Mesendoderm (in vitro differentiated cells): Measurements from ENCODE around the gene HDAC8.

Source experiments
- DNase-seq: peaks from one replicate; pipeline ENCODE4 v3.0.0; 2013
- H2AK5ac ChIP-seq: 2 replicates; pipeline ENCODE4 v1.6.1; 2013; ENCODE audit warnings: low read length, inconsistent platforms
- H2BK120ac ChIP-seq: 2 replicates; pipeline ENCODE4 v1.6.1; 2013; ENCODE audit warnings: low read depth, mild to moderate bottlenecking, low read length, moderate library complexity, mixed read lengths
- H2BK15ac ChIP-seq: replicated peaks from 2 replicates; pipeline ENCODE4 v1.6.1; 2013; ENCODE audit warnings: low read depth, mild to moderate bottlenecking, moderate library complexity
- H2BK5ac ChIP-seq: 2 replicates; pipeline ENCODE4 v1.6.1; 2013; ENCODE audit warnings: low read length, inconsistent platforms
- H3K18ac ChIP-seq: 2 replicates; pipeline ENCODE4 v1.6.1; 2013; ENCODE audit warnings: mild to moderate bottlenecking, low read length, mixed read lengths
- H3K23ac ChIP-seq: one replicate; pipeline ENCODE4 v1.6.1; 2013; ENCODE audit warnings: low read length
- H3K27ac ChIP-seq: 2 replicates; pipeline ENCODE4 v1.5.1; 2013; ENCODE audit warnings: low read depth, mild to moderate bottlenecking, inconsistent platforms, low read length, moderate library complexity
- H3K27me3 ChIP-seq: 2 replicates; pipeline ENCODE4 v1.6.1; 2013; ENCODE audit warnings: low read length, control low read depth, mild to moderate bottlenecking, inconsistent platforms; ENCODE audit not compliant: insufficient read depth, poor library complexity
- H3K36me3 ChIP-seq: 2 replicates; pipeline ENCODE4 v1.6.1; 2013; ENCODE audit warnings: low read length, inconsistent platforms; ENCODE audit not compliant: control insufficient read depth, insufficient read depth
- H3K4ac ChIP-seq: one replicate; pipeline ENCODE4 v1.6.1; 2013; ENCODE audit warnings: low read depth, mild to moderate bottlenecking, low read length, moderate library complexity
- H3K4me1 ChIP-seq: 2 replicates; pipeline ENCODE4 v1.6.1; 2013; ENCODE audit warnings: low read depth, low read length, inconsistent platforms; ENCODE audit not compliant: control insufficient read depth
- H3K4me2 ChIP-seq: 2 replicates; pipeline ENCODE4 v1.6.1; 2013; ENCODE audit warnings: low read length
- H3K4me3 ChIP-seq: 2 replicates; pipeline ENCODE4 v1.5.1; 2013; ENCODE audit warnings: mild to moderate bottlenecking, low read length
- H3K56ac ChIP-seq: one replicate; pipeline ENCODE4 v1.6.1; 2013; ENCODE audit warnings: low read length
- H3K79me1 ChIP-seq: 2 replicates; pipeline ENCODE4 v1.6.1; 2013; ENCODE audit warnings: low read length, inconsistent platforms
- H3K79me2 ChIP-seq: 2 replicates; pipeline ENCODE4 v1.6.1; 2013; ENCODE audit warnings: mild to moderate bottlenecking, low read length; ENCODE audit not compliant: control insufficient read depth, insufficient read depth
- H3K9ac ChIP-seq: 2 replicates; pipeline ENCODE4 v1.6.1; 2013; ENCODE audit warnings: low read length, inconsistent platforms
- H4K5ac ChIP-seq: one replicate; pipeline ENCODE4 v1.6.1; 2013; ENCODE audit warnings: low read length
- H4K8ac ChIP-seq: one replicate; pipeline ENCODE4 v1.6.1; 2013; ENCODE audit warnings: low read depth, mild to moderate bottlenecking, control low read depth, low read length, moderate library complexity
- WGBS: extraction: QIAGEN DNeasy Blood & Tissue Kit; methylation state at CpG from one replicate; pipeline ENCODE4 v1.1.7; 2013; ENCODE audit warnings: low lambda C conversion rate, missing lambda C conversion rate; ENCODE audit not compliant: insufficient coverage; ENCODE audit errors: extremely low coverage; 5-methylcytosine and 5-hydroxymethylcytosine counted together

The HDAC8 gene

DNA sequence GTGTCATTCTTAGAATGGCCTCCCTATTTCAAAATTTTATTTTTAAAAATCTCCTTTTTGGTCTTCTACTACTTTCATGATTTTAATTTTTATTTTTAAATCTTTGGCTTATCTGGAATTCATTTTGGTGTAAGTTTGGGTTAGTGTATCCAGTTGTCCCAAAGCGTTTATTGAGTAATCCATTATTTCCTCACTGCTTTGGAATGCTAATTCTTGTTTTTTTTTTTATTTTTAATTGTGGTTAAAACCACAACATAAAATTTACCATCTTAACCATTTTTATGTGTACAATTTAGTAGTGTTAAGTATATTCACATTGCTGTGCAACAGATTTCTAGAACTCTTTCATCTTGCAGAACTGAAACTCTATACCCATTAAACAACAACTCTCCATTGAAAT lies 275.7 kb downstream of the HDAC8 start:
- WGBS: no CpG with 5 or more reads among the region's 1 CpG
- Histone ChIP-seq H3K4me3 (no peak overlapping the region), H4K5ac (no peak overlapping the region), H3K9ac (no peak overlapping the region), H3K4me1 (no peaks in the 10 kb centered on the region), H3K27me3 (no peaks in the 10 kb centered on the region), H3K4ac (no peak overlapping the region), H3K36me3 (no peaks in the 10 kb centered on the region), H3K23ac (no peak overlapping the region), H2BK120ac (no peak overlapping the region), H3K4me2 (no peak overlapping the region), H2BK15ac (no peak overlapping the region), H2BK5ac (no peak overlapping the region), H3K56ac (no peak overlapping the region), H2AK5ac (no peak overlapping the region), H4K8ac (no peak overlapping the region), H3K27ac (no peak overlapping the region), H3K18ac (no peak overlapping the region), H3K79me1 (no peaks in the 10 kb centered on the region), H3K79me2 (no peaks in the 10 kb centered on the region)
- no peak for DNase-seq

DNA sequence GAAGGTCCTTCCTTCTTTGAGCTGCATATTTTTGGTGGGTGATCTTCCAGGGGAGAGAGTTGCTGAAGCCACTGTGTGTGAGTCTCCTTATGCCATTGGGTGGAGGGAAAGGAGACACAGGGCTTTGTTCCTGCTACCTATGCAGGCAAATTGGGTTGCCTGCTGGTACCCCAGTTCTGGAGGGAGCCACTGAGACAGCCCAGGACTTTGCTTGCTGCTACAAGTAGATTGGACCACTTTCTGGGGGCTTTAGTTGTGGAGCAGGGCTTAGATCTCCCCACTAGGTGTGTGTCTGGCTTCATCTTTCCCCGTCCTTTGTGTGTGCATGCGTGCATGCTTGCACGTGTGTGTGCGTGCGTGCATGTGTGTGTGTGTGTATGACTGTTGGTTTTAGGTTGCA lies 276.9 kb downstream of the HDAC8 start:
- Histone ChIP-seq H2AK5ac (no peak overlapping the region), H2BK120ac (no peak overlapping the region), H3K4me1 (no peaks in the 10 kb centered on the region), H4K8ac (no peak overlapping the region), H3K4ac (no peak overlapping the region), H3K4me3 (no peak overlapping the region), H3K27me3 (no peaks in the 10 kb centered on the region), H3K56ac (no peak overlapping the region), H3K79me2 (no peaks in the 10 kb centered on the region), H3K79me1 (no peaks in the 10 kb centered on the region), H3K36me3 (no peaks in the 10 kb centered on the region), H2BK15ac (no peak overlapping the region), H3K9ac (no peak overlapping the region), H2BK5ac (no peak overlapping the region), H3K4me2 (no peak overlapping the region), H3K27ac (no peak overlapping the region), H3K23ac (no peak overlapping the region), H3K18ac (no peak overlapping the region), H4K5ac (no peak overlapping the region)
- WGBS: no CpG with 5 or more reads among the region's 5 CpGs
- DNase-seq: no peak

DNA sequence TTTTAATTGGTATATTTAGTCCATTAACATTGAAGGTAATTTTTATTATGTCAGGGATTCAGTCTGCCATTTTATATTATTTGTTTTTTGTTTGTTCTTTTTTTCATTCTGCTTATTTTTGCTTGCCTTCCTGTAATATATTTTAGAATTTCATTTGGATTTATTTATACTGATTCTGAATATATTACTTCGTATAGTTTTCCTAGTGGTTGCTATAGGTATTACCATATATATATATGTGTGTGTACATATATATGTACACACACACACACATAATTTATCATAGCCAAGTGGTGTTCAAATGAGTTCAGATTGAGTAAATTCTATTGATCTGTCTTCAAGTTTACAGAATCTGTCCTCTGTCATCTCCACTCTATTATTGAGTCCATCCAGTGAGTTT lies 278.1 kb downstream of the HDAC8 start:
- no peak overlapping the region for H2BK5ac ChIP-seq
- H3K4ac ChIP-seq: no peak overlapping the region

DNA sequence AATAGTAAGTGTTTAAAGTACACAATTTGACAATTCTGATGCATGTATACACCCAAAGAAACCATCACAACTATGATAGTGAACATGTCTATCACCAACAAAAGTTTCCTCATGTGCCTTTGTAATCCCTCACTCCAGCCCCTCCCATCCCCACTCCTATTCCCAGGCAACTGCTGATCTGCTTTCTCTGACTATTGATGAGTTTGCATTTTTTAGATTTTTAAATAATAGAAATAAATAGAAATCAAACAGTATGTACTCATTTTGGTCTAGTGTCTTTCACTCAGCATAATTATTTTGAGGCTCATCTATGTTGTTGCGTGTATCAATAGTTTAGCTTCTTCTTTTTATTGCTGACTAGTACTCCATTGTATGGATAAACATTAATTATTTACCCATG lies 290.3 kb downstream of the HDAC8 start:
- no peak overlapping the region for H4K8ac ChIP-seq
- no peak overlapping the region for H3K9ac ChIP-seq
- no peaks in the 10 kb centered on the region for H3K36me3 ChIP-seq
- no peak overlapping the region for H3K18ac ChIP-seq
- H3K27ac ChIP-seq: no peak overlapping the region
- H2BK120ac ChIP-seq: no peak overlapping the region
- H3K23ac ChIP-seq: no peak overlapping the region
- no peak overlapping the region for H3K4ac ChIP-seq
- H3K4me3 ChIP-seq: no peak overlapping the region
- WGBS: no CpG with 5 or more reads among the region's 1 CpG
- no peaks in the 10 kb centered on the region for H3K27me3 ChIP-seq
- no peak overlapping the region for H2BK15ac ChIP-seq
- H3K56ac ChIP-seq: no peak overlapping the region
- no peak overlapping the region for H4K5ac ChIP-seq
- H2AK5ac ChIP-seq: no peak overlapping the region
- no peaks in the 10 kb centered on the region for H3K79me1 ChIP-seq
- no peak overlapping the region for H3K4me2 ChIP-seq
- H3K4me1 ChIP-seq: no peaks in the 10 kb centered on the region
- H3K79me2 ChIP-seq: no peaks in the 10 kb centered on the region
- no peak overlapping the region for H2BK5ac ChIP-seq
- no peak for DNase-seq

More for the DNA sequence above, 278.1 kb downstream of the HDAC8 start:
- Histone ChIP-seq H3K18ac (no peak overlapping the region), H3K56ac (no peak overlapping the region), H2BK120ac (no peak overlapping the region), H3K23ac (no peak overlapping the region), H3K4me3 (no peak overlapping the region), H4K8ac (no peak overlapping the region), H2BK15ac (no peak overlapping the region), H4K5ac (no peak overlapping the region), H3K4me2 (no peak overlapping the region), H3K27ac (no peak overlapping the region), H3K27me3 (no peaks in the 10 kb centered on the region), H3K79me1 (no peaks in the 10 kb centered on the region), H3K79me2 (no peaks in the 10 kb centered on the region), H3K9ac (no peak overlapping the region), H2AK5ac (no peak overlapping the region), H3K36me3 (no peaks in the 10 kb centered on the region), H3K4me1 (no peaks in the 10 kb centered on the region)
- WGBS: no CpG with 5 or more reads among the region's 1 CpG
- DNase-seq: no peak

DNA sequence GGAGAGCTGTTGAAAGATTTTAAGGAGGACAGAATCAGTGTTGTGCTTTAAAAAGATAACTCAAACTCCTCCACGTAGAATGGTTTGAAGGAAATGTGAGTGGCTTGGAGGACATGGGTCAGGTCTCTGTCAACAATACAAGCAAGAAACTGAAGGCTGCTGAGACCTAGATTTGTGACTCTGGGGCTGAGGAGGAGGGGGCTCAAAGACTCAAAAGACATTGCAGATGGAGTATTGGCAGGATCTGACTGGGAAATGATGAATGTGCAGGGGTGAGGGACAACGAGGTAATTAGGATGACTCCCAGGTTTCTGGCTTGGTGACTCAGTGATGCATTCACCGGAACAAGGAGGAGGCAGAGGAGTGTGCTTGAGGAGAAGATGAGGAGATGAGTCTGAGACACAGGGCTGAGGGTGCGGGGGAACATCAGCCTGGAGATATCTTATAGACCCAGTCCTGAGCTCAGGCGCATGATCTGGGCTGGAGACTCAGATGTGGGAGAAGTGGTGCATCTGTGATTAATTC lies 292.3 kb downstream of the HDAC8 start:
- H3K36me3 ChIP-seq: no peaks in the 10 kb centered on the region
- no peak overlapping the region for H3K56ac ChIP-seq
- no peaks in the 10 kb centered on the region for H3K27me3 ChIP-seq
- no peak overlapping the region for H2AK5ac ChIP-seq
- H2BK5ac ChIP-seq: no peak overlapping the region
- H2BK15ac ChIP-seq: no peak overlapping the region
- H3K79me2 ChIP-seq: peaks cover 16% of the 10 kb centered on the region
- no peak overlapping the region for H3K4me3 ChIP-seq
- H3K27ac ChIP-seq: no peak overlapping the region
- H3K79me1 ChIP-seq: no peaks in the 10 kb centered on the region
- H4K8ac ChIP-seq: no peak overlapping the region
- no peak overlapping the region for H3K18ac ChIP-seq
- H3K4me1 ChIP-seq: no peaks in the 10 kb centered on the region
- H3K9ac ChIP-seq: no peak overlapping the region
- no peak overlapping the region for H2BK120ac ChIP-seq
- no peak for DNase-seq
- H3K4ac ChIP-seq: no peak overlapping the region
- H3K23ac ChIP-seq: no peak overlapping the region
- H4K5ac ChIP-seq: no peak overlapping the region
- whole genome bisulfite sequencing: no CpG with 5 or more reads among the region's 5 CpGs
- H3K4me2 ChIP-seq: no peak overlapping the region
